GM10266 (cell line): ENCODE data around the gene EFCAB6.

Experiments
- DNase-seq: peaks from one replicate; pipeline ENCODE4 v3.0.0; 2012; ENCODE audit errors: extremely low spot score
- CTCF ChIP-seq: IDR thresholded peaks from 2 replicates; pipeline ENCODE4 v1.5.1; 2012; ENCODE audit warnings: mild to moderate bottlenecking, low read depth; ENCODE audit not compliant: control insufficient read depth, insufficient read depth; ENCODE audit errors: missing control alignments

Gene EFCAB6

GRCh38 chr22:43858156-43858895 is 46.2 kb upstream of the EFCAB6 start:
- DNase-seq = no peak
- TF ChIP-seq CTCF = no peak

GRCh38 chr22:43857367-43857766 is 45.3 kb upstream of the EFCAB6 start:
- no peak for DNase-seq
- TF ChIP-seq CTCF = no peak

- no peak for TF ChIP-seq CTCF
- no peak for DNase-seq
These were observed 43.3 kb upstream of the EFCAB6 start for GRCh38 chr22:43855431-43855830.

- DNase-seq = no peak
- no peak for TF ChIP-seq CTCF
These were observed 42.7 kb upstream of the EFCAB6 start for GRCh38 chr22:43854786-43855271.

GRCh38 chr22:43854121-43854785 is 42.1 kb upstream of the EFCAB6 start:
- no peak for DNase-seq
- TF ChIP-seq CTCF = no peak

- no peak for DNase-seq
- no peak for TF ChIP-seq CTCF
These were observed 41.3 kb upstream of the EFCAB6 start for GRCh38 chr22:43853328-43853931.
